Measurements from ENCODE around the gene TRAF7. TPM values are rescaled to one million over a fixed set of nuclear protein-coding genes. Genes with fewer than 3 reads are reported as not detected.

Gene TRAF7
- polyA plus RNA-seq, 3 donors = 24.3 to 42.1 (median 42.0) TPM

GRCh38 chr16:2223221-2223941 lies 67.8 kb downstream of the TRAF7 start, which contains the start of gene E4F1:
E4F1 (plus strand) TSS chr16:2223591; CDS start chr16:2223614, 23 bp downstream.
- WGBS, 3 donors = 0% methylated on average over 74 to 82 of the region's 82 CpGs
- no peak within 1 kb of the TSS for H3K27ac ChIP-seq (ENCODE audit: low read depth, low read length)

- no peak overlapping the region for H3K27ac ChIP-seq (ENCODE audit: low read depth, low read length)
- WGBS, 3 donors = 2 to 5% (median 5%) methylated on average over 20 to 22 of the region's 22 CpGs
These were observed 68.4 kb downstream of the TRAF7 start for GRCh38 chr16:2223942-2224486.

GRCh38 chr16:2226245-2226793 lies 70.7 kb downstream of the TRAF7 start:
- H3K27ac ChIP-seq (ENCODE audit: low read depth, low read length) = no peak overlapping the region
- 38 to 77% (median 69%) methylated on average over 9 of the region's 9 CpGs for WGBS, 3 donors

GRCh38 chr16:2226918-2227317 lies 71.3 kb downstream of the TRAF7 start:
- H3K27ac ChIP-seq (ENCODE audit: low read depth, low read length) = no peak overlapping the region
- 88 to 94% (median 89%) methylated on average over 6 of the region's 6 CpGs for whole genome bisulfite sequencing, 3 donors

Other genes with a start within 250 kb of the TRAF7 start
- under 1 TPM in 1 of 3 donors, not detected in 2; 0.56 TPM for gene HS3ST6, start 237.4 kb upstream of the TRAF7 start, polyA plus RNA-seq
- 100 to 1,000 TPM in 1 of 3 donors, 10 to 100 TPM in 2; 74.0 to 108 (median 85.5) TPM for gene MSRB1, start 212.6 kb upstream of the TRAF7 start, polyA plus RNA-seq
- gene RPL3L, start 201.1 kb upstream of the TRAF7 start, polyA plus RNA-seq = 1 to 10 TPM in 1 of 3 donors, under 1 TPM in 1, not detected in 1; 0.03 to 1.2 TPM
- 100 to 1,000 TPM; 146 to 274 (median 190) TPM for gene NDUFB10, start 196.2 kb upstream of the TRAF7 start, polyA plus RNA-seq
- gene RPS2, start 191.0 kb upstream of the TRAF7 start, polyA plus RNA-seq = 1,000 to 10,000 TPM; 3,105 to 3,328 (median 3,324) TPM
- gene RNF151, start 188.9 kb upstream of the TRAF7 start, polyA plus RNA-seq = under 1 TPM in 1 of 3 donors, not detected in 2; 0.13 TPM
- gene TBL3, start 183.7 kb upstream of the TRAF7 start, polyA plus RNA-seq = 10 to 100 TPM; 30.5 to 41.8 (median 41.6) TPM
- under 1 TPM in 2 of 3 donors, not detected in 1; 0.15 to 0.67 TPM for gene NOXO1, start 174.3 kb upstream of the TRAF7 start, polyA plus RNA-seq
- 10 to 100 TPM; 21.0 to 40.4 (median 30.8) TPM for gene GFER, start 171.6 kb upstream of the TRAF7 start, polyA plus RNA-seq
- gene SYNGR3, start 165.8 kb upstream of the TRAF7 start, polyA plus RNA-seq = under 1 TPM in 2 of 3 donors, not detected in 1; 0.24 to 0.43 TPM
- gene ZNF598, start 146.0 kb upstream of the TRAF7 start, polyA plus RNA-seq = 10 to 100 TPM; 24.1 to 45.6 (median 42.5) TPM
- gene NPW, start 136.0 kb upstream of the TRAF7 start, polyA plus RNA-seq = under 1 TPM in 2 of 3 donors, not detected in 1; 0.54 to 0.68 TPM
- 100 to 1,000 TPM in 2 of 3 donors, 10 to 100 TPM in 1; 28.8 to 317 (median 232) TPM for gene NHERF2, start 128.9 kb upstream of the TRAF7 start, polyA plus RNA-seq
- gene NTHL1, start 107.9 kb upstream of the TRAF7 start, polyA plus RNA-seq = 10 to 100 TPM; 12.1 to 23.3 (median 14.5) TPM
- 10 to 100 TPM; 39.6 to 60.5 (median 46.8) TPM for gene TSC2, start 107.8 kb upstream of the TRAF7 start, polyA plus RNA-seq
- gene PKD1, start 19.9 kb upstream of the TRAF7 start, polyA plus RNA-seq = 10 to 100 TPM; 36.9 to 89.6 (median 83.7) TPM
- gene RAB26, start 7.2 kb upstream of the TRAF7 start, polyA plus RNA-seq = 10 to 100 TPM in 1 of 3 donors, 1 to 10 TPM in 2; 1.4 to 24.8 (median 1.9) TPM
- gene CASKIN1, start 40.8 kb downstream of the TRAF7 start, polyA plus RNA-seq = under 1 TPM; 0.22 to 0.35 (median 0.30) TPM
- gene MLST8, start 49.7 kb downstream of the TRAF7 start, polyA plus RNA-seq = 10 to 100 TPM; 53.8 to 56.0 (median 53.9) TPM
- gene BRICD5, start 55.1 kb downstream of the TRAF7 start, polyA plus RNA-seq = 1 to 10 TPM; 3.3 to 9.9 (median 9.2) TPM
- 10 to 100 TPM in 2 of 3 donors, 1 to 10 TPM in 1; 3.8 to 12.6 (median 10.7) TPM for gene PGP, start 59.1 kb downstream of the TRAF7 start, polyA plus RNA-seq
- gene E4F1, start 67.8 kb downstream of the TRAF7 start, polyA plus RNA-seq = 10 to 100 TPM; 11.6 to 19.3 (median 16.1) TPM
- under 1 TPM; 0.41 to 0.45 (median 0.45) TPM for gene DNASE1L2, start 80.7 kb downstream of the TRAF7 start, polyA plus RNA-seq
- gene ECI1, start 95.8 kb downstream of the TRAF7 start, polyA plus RNA-seq = 100 to 1,000 TPM in 1 of 3 donors, 10 to 100 TPM in 2; 56.0 to 126 (median 72.3) TPM
- 100 to 1,000 TPM in 2 of 3 donors, 10 to 100 TPM in 1; 69.8 to 138 (median 102) TPM for gene RNPS1, start 112.3 kb downstream of the TRAF7 start, polyA plus RNA-seq
- gene ABCA3, start 184.9 kb downstream of the TRAF7 start, polyA plus RNA-seq = 10 to 100 TPM in 1 of 3 donors, 1 to 10 TPM in 2; 6.8 to 11.6 (median 8.0) TPM

All from adipose tissue (tissue), 3 donors.